ENCODE data around the gene HLA-DOB. TPM values are rescaled to one million over a fixed set of nuclear protein-coding genes. Genes with fewer than 3 reads are reported as not detected.

HLA-DOB gene
- total and polyA plus RNA-seq, 2 experiments from 2014 or later = not detected

GRCh38 chr6:32851025-32851424, 34.2 kb upstream of the HLA-DOB start:
- in situ Hi-C loops (cut with MboI) = no loop called here
- H3K36me3 ChIP-seq (ENCODE audit: low read depth) = peaks cover 13% of the 10 kb centered on the region; the same call in 1 of the 2 replicates

GRCh38 chr6:32849126-32849525, 32.3 kb upstream of the HLA-DOB start:
- Histone ChIP-seq H3K27ac (no peak overlapping the region), H4K20me1 (ENCODE audit: insufficient read depth) (no peaks in the 10 kb centered on the region), H3F3A (ENCODE audit: insufficient read depth) (peaks cover 16% of the 10 kb centered on the region), H3K36me3 (ENCODE audit: low read depth) (peaks cover 13% of the 10 kb centered on the region; the same call in 1 of the 2 replicates), H3K4me3 (no peak overlapping the region), H2AFZ (no peak overlapping the region), H3K27me3 (replicated peaks; ENCODE audit: insufficient read depth) (no peaks in the 10 kb centered on the region), H3K9me2 (ENCODE audit: insufficient read depth) (no peaks in the 10 kb centered on the region), H3K4me1 (ENCODE audit: insufficient read depth) (peaks cover 5% of the 10 kb centered on the region; the same call in 1 of the 2 replicates), H3K9ac (no peak overlapping the region), H3K9me3 (ENCODE audit: low read depth) (no peaks in the 10 kb centered on the region), H3K4me2 (ENCODE audit: unreplicated experiment) (no peak overlapping the region), H3K79me2 (ENCODE audit: insufficient read depth) (peaks cover 18% of the 10 kb centered on the region; the same call in 1 of the 2 replicates)
- in situ Hi-C loops (cut with MboI) = no loop called here
- 90% methylated on average over 6 of the region's 6 CpGs for WGBS, 2 experiments (ENCODE audit: low coverage in 1 of 2, low lambda C conversion rate in 2 of 2, missing lambda C conversion rate in 2 of 2)
- TF ChIP-seq EZH2phosphoT487 (IDR thresholded peaks at IDR 0.05; ENCODE audit: insufficient read depth, low read depth) = no peak
- TF ChIP-seq EZH2 (IDR thresholded peaks at IDR 0.05; ENCODE audit: insufficient read depth, poor library complexity, severe bottlenecking) = no peak
- no peak for DNase-seq

More at GRCh38 chr6:32851025-32851424, 34.2 kb upstream of the HLA-DOB start:
- Histone ChIP-seq H3K4me2 (ENCODE audit: unreplicated experiment) (no peak overlapping the region), H3K9ac (no peak overlapping the region), H3K9me3 (ENCODE audit: low read depth) (no peaks in the 10 kb centered on the region), H3K27me3 (replicated peaks; ENCODE audit: insufficient read depth) (no peaks in the 10 kb centered on the region), H3K4me1 (ENCODE audit: insufficient read depth) (peaks cover 5% of the 10 kb centered on the region; the same call in 1 of the 2 replicates), H3K4me3 (no peak overlapping the region), H3K79me2 (ENCODE audit: insufficient read depth) (peaks cover 18% of the 10 kb centered on the region; the same call in 1 of the 2 replicates), H3K9me2 (ENCODE audit: insufficient read depth) (no peaks in the 10 kb centered on the region), H4K20me1 (ENCODE audit: insufficient read depth) (no peaks in the 10 kb centered on the region), H3K27ac (no peak overlapping the region), H2AFZ (no peak overlapping the region), H3F3A (ENCODE audit: insufficient read depth) (peaks cover 16% of the 10 kb centered on the region)
- WGBS, 2 experiments (ENCODE audit: low coverage in 1 of 2, low lambda C conversion rate in 2 of 2, missing lambda C conversion rate in 2 of 2) = 92 to 93% methylated on average over 4 of the region's 4 CpGs
- no peak for TF ChIP-seq EZH2 (IDR thresholded peaks at IDR 0.05; ENCODE audit: insufficient read depth, poor library complexity, severe bottlenecking)
- TF ChIP-seq EZH2phosphoT487 (IDR thresholded peaks at IDR 0.05; ENCODE audit: insufficient read depth, low read depth) = no peak
- DNase-seq = no peak

DNA sequence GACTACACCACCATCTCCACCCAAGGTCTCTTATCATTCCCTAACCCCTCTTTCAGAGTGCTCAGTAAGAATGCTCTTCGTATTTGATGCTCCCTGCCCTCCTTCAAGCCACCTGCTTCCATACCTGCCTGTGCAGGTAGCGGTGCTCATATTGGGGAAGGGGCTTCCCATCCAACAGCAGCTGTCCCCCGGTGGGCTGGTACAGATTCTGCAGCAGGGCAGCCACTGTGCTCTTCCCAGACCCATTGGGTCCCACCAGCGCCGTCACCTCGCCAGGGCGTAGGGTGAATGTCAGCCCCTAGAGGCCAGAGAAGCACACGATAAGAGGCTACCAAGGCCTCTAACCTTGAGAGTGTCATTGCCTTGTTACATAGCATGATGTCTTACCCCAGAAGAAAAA, 31.0 kb upstream of the HLA-DOB start:
- H3F3A ChIP-seq (ENCODE audit: insufficient read depth) = peaks cover 15% of the 10 kb centered on the region
- no peaks in the 10 kb centered on the region for H3K27me3 ChIP-seq (replicated peaks; ENCODE audit: insufficient read depth)
- in situ Hi-C loops (cut with MboI) = no loop called here
- peaks cover 18% of the 10 kb centered on the region; the same call in 1 of the 2 replicates for H3K79me2 ChIP-seq (ENCODE audit: insufficient read depth)
- H2AFZ ChIP-seq = no peak overlapping the region
- no peaks in the 10 kb centered on the region for H4K20me1 ChIP-seq (ENCODE audit: insufficient read depth)
- H3K4me2 ChIP-seq (ENCODE audit: unreplicated experiment) = no peak overlapping the region
- DNase-seq = no peak
- H3K36me3 ChIP-seq (ENCODE audit: low read depth) = peaks cover 13% of the 10 kb centered on the region; the same call in 1 of the 2 replicates
- no peaks in the 10 kb centered on the region for H3K9me2 ChIP-seq (ENCODE audit: insufficient read depth)
- no peaks in the 10 kb centered on the region for H3K9me3 ChIP-seq (ENCODE audit: low read depth)
- peaks cover 5% of the 10 kb centered on the region; the same call in 1 of the 2 replicates for H3K4me1 ChIP-seq (ENCODE audit: insufficient read depth)
- WGBS, 2 experiments (ENCODE audit: low coverage in 1 of 2, low lambda C conversion rate in 2 of 2, missing lambda C conversion rate in 2 of 2) = 84 to 86% methylated on average over 8 of the region's 8 CpGs
- H3K4me3 ChIP-seq = no peak overlapping the region
- H3K27ac ChIP-seq = no peak overlapping the region
- no peak for TF ChIP-seq EZH2phosphoT487 (IDR thresholded peaks at IDR 0.05; ENCODE audit: insufficient read depth, low read depth)
- TF ChIP-seq EZH2 (IDR thresholded peaks at IDR 0.05; ENCODE audit: insufficient read depth, poor library complexity, severe bottlenecking) = no peak
- no peak overlapping the region for H3K9ac ChIP-seq

DNA sequence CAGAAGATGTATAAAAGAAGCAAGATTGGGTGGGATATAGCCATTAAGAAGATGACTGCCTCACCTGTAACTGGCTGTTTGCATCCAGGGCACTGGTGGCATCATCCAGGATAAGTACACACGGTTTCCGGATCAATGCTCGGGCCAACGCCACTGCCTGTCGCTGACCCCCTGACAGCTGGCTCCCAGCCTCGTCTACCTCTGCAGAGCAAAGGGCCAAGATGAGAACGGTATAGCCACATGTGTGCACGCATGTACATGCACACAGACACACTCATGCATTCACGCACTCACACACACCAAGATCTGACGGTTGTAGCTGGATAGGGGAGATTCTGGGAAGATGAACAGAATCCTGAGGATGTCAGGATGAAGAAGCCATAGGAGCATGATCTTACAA, 30.2 kb upstream of the HLA-DOB start:
- no peak for TF ChIP-seq EZH2 (IDR thresholded peaks at IDR 0.05; ENCODE audit: insufficient read depth, poor library complexity, severe bottlenecking)
- TF ChIP-seq EZH2phosphoT487 (IDR thresholded peaks at IDR 0.05; ENCODE audit: insufficient read depth, low read depth) = no peak
- Histone ChIP-seq H2AFZ (no peak overlapping the region), H3K4me1 (ENCODE audit: insufficient read depth) (0 out of 2 replicates have a peak, but pooled peaks cover under 1% of the 10 kb centered on the region), H3K36me3 (ENCODE audit: low read depth) (peaks cover 13% of the 10 kb centered on the region; the same call in 1 of the 2 replicates), H3K27me3 (replicated peaks; ENCODE audit: insufficient read depth) (no peaks in the 10 kb centered on the region), H3K27ac (no peak overlapping the region), H3K9ac (no peak overlapping the region), H3K9me2 (ENCODE audit: insufficient read depth) (no peaks in the 10 kb centered on the region), H3K4me2 (ENCODE audit: unreplicated experiment) (no peak overlapping the region), H3F3A (ENCODE audit: insufficient read depth) (peaks cover 7% of the 10 kb centered on the region), H4K20me1 (ENCODE audit: insufficient read depth) (no peaks in the 10 kb centered on the region), H3K9me3 (ENCODE audit: low read depth) (no peaks in the 10 kb centered on the region), H3K79me2 (ENCODE audit: insufficient read depth) (peaks cover 16% of the 10 kb centered on the region; the same call in 1 of the 2 replicates), H3K4me3 (no peak overlapping the region)
- WGBS, 2 experiments (ENCODE audit: low coverage in 1 of 2, low lambda C conversion rate in 2 of 2, missing lambda C conversion rate in 2 of 2) = 82 to 84% methylated on average over 10 of the region's 10 CpGs
- no peak for DNase-seq
- in situ Hi-C loops (cut with MboI) = no loop called here
